Peyer's patch (tissue), 4 donors: Measurements from ENCODE around the gene GPC6.

Experiments
- POLR2A ChIP-seq, 2 donors: fragments of 450-650 bp; IDR thresholded peaks; one replicate each; pipeline ENCODE4 v1.5.1; 2017; ENCODE audit warnings: antibody characterized with exemption in 2 of 2, mild to moderate bottlenecking in 2 of 2, moderate library complexity in 2 of 2
- TF ChIP-seq, protein P1 (sequence below), 6 experiments: fragments of 450-650 bp in 4 of 6; fragments of 200-600 bp in 2 of 6; sonication (generic) in 1 of 6; IDR thresholded peaks; one replicate each; pipeline ENCODE4 v1.5.1; 2017 to 2019; ENCODE audit warnings: antibody characterized with exemption in 6 of 6, mild to moderate bottlenecking in 3 of 6, moderate library complexity in 1 of 6

DNA sequence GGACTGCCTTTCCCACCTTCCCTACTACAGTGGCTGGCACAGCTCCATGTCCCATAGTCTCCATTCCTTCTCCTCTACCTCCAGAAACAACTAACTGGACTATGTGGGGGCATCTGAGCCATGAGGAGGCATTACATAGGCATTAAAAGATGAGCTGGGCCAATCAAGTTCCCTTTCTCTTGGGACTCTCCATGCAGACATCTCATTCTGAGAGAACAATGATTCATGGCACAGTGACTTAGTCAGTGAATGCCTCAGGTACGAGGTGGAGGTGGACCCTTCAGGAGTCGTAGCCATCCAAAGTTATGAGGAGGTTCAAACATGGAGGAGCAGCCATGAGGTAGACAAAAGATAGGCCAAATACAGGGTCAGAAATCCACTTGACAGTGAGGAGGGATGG lies 70.0 kb downstream of the GPC6 start:
- TF ChIP-seq, protein P1, sequence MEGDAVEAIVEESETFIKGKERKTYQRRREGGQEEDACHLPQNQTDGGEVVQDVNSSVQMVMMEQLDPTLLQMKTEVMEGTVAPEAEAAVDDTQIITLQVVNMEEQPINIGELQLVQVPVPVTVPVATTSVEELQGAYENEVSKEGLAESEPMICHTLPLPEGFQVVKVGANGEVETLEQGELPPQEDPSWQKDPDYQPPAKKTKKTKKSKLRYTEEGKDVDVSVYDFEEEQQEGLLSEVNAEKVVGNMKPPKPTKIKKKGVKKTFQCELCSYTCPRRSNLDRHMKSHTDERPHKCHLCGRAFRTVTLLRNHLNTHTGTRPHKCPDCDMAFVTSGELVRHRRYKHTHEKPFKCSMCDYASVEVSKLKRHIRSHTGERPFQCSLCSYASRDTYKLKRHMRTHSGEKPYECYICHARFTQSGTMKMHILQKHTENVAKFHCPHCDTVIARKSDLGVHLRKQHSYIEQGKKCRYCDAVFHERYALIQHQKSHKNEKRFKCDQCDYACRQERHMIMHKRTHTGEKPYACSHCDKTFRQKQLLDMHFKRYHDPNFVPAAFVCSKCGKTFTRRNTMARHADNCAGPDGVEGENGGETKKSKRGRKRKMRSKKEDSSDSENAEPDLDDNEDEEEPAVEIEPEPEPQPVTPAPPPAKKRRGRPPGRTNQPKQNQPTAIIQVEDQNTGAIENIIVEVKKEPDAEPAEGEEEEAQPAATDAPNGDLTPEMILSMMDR (IDR thresholded peaks at IDR 0.05) = no peak
- no peak for TF ChIP-seq POLR2A (IDR thresholded peaks at IDR 0.05)
